K562 (cell line): ENCODE measurements around the gene PLCB3. TPM values are rescaled to one million over a fixed set of nuclear protein-coding genes. Genes with fewer than 3 reads are reported as not detected.

Experiments
- ARID3A ChIP-seq: IDR thresholded peaks from 2 replicates; pipeline ENCODE4 v1.6.1; 2012; ENCODE audit warnings: low read depth, low read length, improper control_type of control experiment, borderline replicate concordance
- BRF2 ChIP-seq: IDR thresholded peaks from 3 replicates; pipeline ENCODE4 v1.6.1; 2011; ENCODE audit warnings: borderline replicate concordance, mild to moderate bottlenecking; ENCODE audit not compliant: insufficient read length, insufficient read depth
- ELF1 ChIP-seq: fragments of 200-800 bp; sonication (Bioruptor generic); IDR thresholded peaks from 2 replicates; pipeline ENCODE4 v1.6.1; 2016; ENCODE audit warnings: missing genetic modification characterization, missing compliant biosample characterization
- FOXK1 ChIP-seq: sonication (generic); formaldehyde crosslinking; IDR thresholded peaks from 2 replicates; pipeline ENCODE4 v1.8.0; 2022; ENCODE audit warnings: missing genetic modification reagents, mild to moderate bottlenecking, borderline replicate concordance
- HIVEP1 ChIP-seq: fragments of 250-450 bp; sonication (Bioruptor Pico); IDR thresholded peaks from 2 replicates; pipeline ENCODE4 v1.4.0; 2020; ENCODE audit warnings: mild to moderate bottlenecking
- HSF4 ChIP-seq: fragments of 250-450 bp; sonication (Bioruptor Pico); IDR thresholded peaks from 2 replicates; pipeline ENCODE4 v2.1.2; 2022; ENCODE audit warnings: mild to moderate bottlenecking, moderate library complexity, borderline replicate concordance
- MTA1 ChIP-seq: fragments of 450-650 bp; IDR thresholded peaks from 2 replicates; pipeline ENCODE4 v1.6.1; 2017; ENCODE audit warnings: borderline replicate concordance
- NR3C1 ChIP-seq: sonication (generic); formaldehyde crosslinking; IDR thresholded peaks from 2 replicates; pipeline ENCODE4 v1.8.1; 2022; ENCODE audit warnings: missing genetic modification reagents
- NR4A1 ChIP-seq, 2 experiments: fragments of 250-450 bp in 1 of 2; fragments of 450-650 bp in 1 of 2; sonication (Bioruptor Pico) in 1 of 2; IDR thresholded peaks; 2 replicates each; pipeline versions ENCODE4 v1.4.0 to v1.6.1; 2016 to 2020; ENCODE audit warnings: mild to moderate bottlenecking in 2 of 2, missing compliant biosample characterization in 1 of 2, missing genetic modification characterization in 1 of 2, moderate library complexity in 1 of 2
- RBFOX2 ChIP-seq: fragments of 200-400 bp; formaldehyde crosslinking; IDR thresholded peaks from 2 replicates; pipeline ENCODE4 v1.6.1; 2017; ENCODE audit warnings: low read depth, mild to moderate bottlenecking, low read length, moderate library complexity
- SIX5 ChIP-seq, 2 experiments: IDR thresholded peaks; 2 replicates each; pipeline ENCODE4 v1.6.1; 2011; ENCODE audit warnings: low read length in 2 of 2, borderline replicate concordance in 1 of 2, low read depth in 1 of 2, mild to moderate bottlenecking in 1 of 2, moderate library complexity in 1 of 2; ENCODE audit not compliant: insufficient read depth in 1 of 2
- SMAD1 ChIP-seq: fragments of 150-350 bp; IDR thresholded peaks from 2 replicates; pipeline ENCODE4 v1.6.1; 2014; ENCODE audit warnings: low read length, low read depth; ENCODE audit not compliant: partially characterized antibody
- SMARCA5 ChIP-seq: fragments of 450-650 bp; IDR thresholded peaks from 2 replicates; pipeline ENCODE4 v1.6.1; 2016
- SMC3 ChIP-seq: conservative IDR thresholded peaks from 2 replicates; pipeline ENCODE4 v1.6.1; 2011; ENCODE audit warnings: low read depth, low read length, improper control_type of control experiment; ENCODE audit not compliant: insufficient read depth
- SNRNP70 ChIP-seq: fragments of 200-400 bp; formaldehyde crosslinking; optimal IDR thresholded peaks from 2 replicates; pipeline ENCODE3; 2017; ENCODE audit warnings: low read depth, low read length
- SP2 ChIP-seq: IDR thresholded peaks from 2 replicates; pipeline ENCODE4 v1.6.1; 2011; ENCODE audit warnings: mild to moderate bottlenecking, low read depth, low read length, moderate library complexity; ENCODE audit not compliant: poor library complexity, severe bottlenecking; ENCODE audit errors: extremely low read depth
- U2AF1 ChIP-seq: fragments of 200-400 bp; formaldehyde crosslinking; optimal IDR thresholded peaks from 2 replicates; pipeline ENCODE3; 2017; ENCODE audit warnings: mild to moderate bottlenecking, low read depth, low read length, moderate library complexity
- ZBTB12 ChIP-seq: fragments of 250-450 bp; sonication (Bioruptor Pico); IDR thresholded peaks from 2 replicates; pipeline ENCODE4 v1.4.0; 2020
- ZNF212 ChIP-seq: fragments of 450-650 bp; formaldehyde crosslinking; IDR thresholded peaks from 2 replicates; pipeline ENCODE4 v1.4.0; 2020; ENCODE audit warnings: mild to moderate bottlenecking
- ZNF518B ChIP-seq: fragments of 250-450 bp; sonication (Bioruptor Pico); IDR thresholded peaks from 2 replicates; pipeline ENCODE4 v1.5.0; 2021; ENCODE audit warnings: mild to moderate bottlenecking, moderate library complexity
- polyA plus RNA-seq, 8 experiments: library from polyadenylated mRNA; depleted of rRNA in 4 of 8; stranded (reverse) in 5 of 8; unstranded in 3 of 8; fragments of >200 nt; fragmentation: Nextera tagmentation in 2 of 8; fragmentation: Illumina TruSeq in 1 of 8; extraction: Ambion mirVana in 2 of 8; extraction: Trizol in 1 of 8; gene quantifications; 2 replicates each; pipeline versions ENCODE4 v1.2.1 to v1.2.3, GENCODE V29; 2011 to 2014; ENCODE audit warnings: inconsistent platforms in 1 of 8, missing spikeins in 1 of 8
- total RNA-seq, 7 experiments: library from RNA; depleted of rRNA in 6 of 7; stranded (reverse); fragments of >200 nt in 6 of 7; fragmentation: Illumina TruSeq in 2 of 7; extraction: Trizol in 2 of 7; gene quantifications; 2 replicates each; pipeline versions ENCODE4 v1.2.1 to v1.2.3, GENCODE V29; 2011 to 2021; ENCODE audit warnings: low replicate concordance in 1 of 7

PLCB3 gene
- total and polyA plus RNA-seq, 9 of the 15 experiments (the other 6 are each of a cell fraction or from before 2014, with no cell fraction given), result 0.31 to 44.8 (median 14.6) TPM

GRCh38 chr11:64269540-64270220 is 18.4 kb downstream of the PLCB3 start (continued):
- TF ChIP-seq ZBTB12 (CRISPR knock-in tag) (peak; percentile 47; the same call in 1 of the 2 replicates), ZNF518B (CRISPR knock-in tag) (no peak), NR3C1 (CRISPR knock-in tag) (no peak), SMC3 (no peak), ZNF212 (no peak), HSF4 (no peak), SIX5 (IDR thresholded peaks at IDR 0.05; ENCODE audit: borderline replicate concordance in 1 of 2, insufficient read depth in 1 of 2, low read depth in 1 of 2, low read length in 2 of 2) (peak; percentile 92 to 95), FOXK1 (CRISPR knock-in tag) (no peak; the same call in 1 of the 2 replicates), ARID3A (peak; percentile 49; the same call in 1 of the 2 replicates), RBFOX2 (peak; percentile 97), NR4A1 (CRISPR knock-in tag; IDR thresholded peaks at IDR 0.05) (no peak), NR4A1 (tag; IDR thresholded peaks at IDR 0.05) (no peak), SMAD1 (peak; percentile 50), U2AF1 (peak; percentile 84), SP2 (peak; percentile 14), ELF1 (peak; percentile 100), SMARCA5 (no peak), SNRNP70 (no peak), HIVEP1 (CRISPR knock-in tag) (no peak), MTA1 (no peak), BRF2 (no peak)
